WTC11 (cell line): Measurements from ENCODE around the gene MRPL33. TPM values are rescaled to one million over a fixed set of nuclear protein-coding genes. Genes with fewer than 3 reads are reported as not detected.

Experiments used
- ATAC-seq: fragments of 200-7000 bp; cut with Tn5 transposase; 2 replicates; pipeline ENCODE4 v1.10.0; 2021; ENCODE audit warnings: mild to moderate bottlenecking, moderate library complexity
- CTCF ChIA-PET: fragments of 300-600 bp; sonication (Branson Sonifier 250); formaldehyde crosslinking; loops from one replicate; lab custom pipeline; 2021; ENCODE audit warnings: antibody characterized with exemption; lab: Charles Lee
- POLR2A ChIA-PET: fragments of 350-600 bp; sonication (Branson Sonifier 250); formaldehyde crosslinking; loops from one replicate; lab custom pipeline; 2021; ENCODE audit warnings: antibody characterized with exemption; lab: Charles Lee
- DNase-seq: peaks from one replicate; pipeline ENCODE4 v3.0.0; 2021; ENCODE audit warnings: low spot score
- H3K27ac Mint-ChIP-seq: 2 replicates; pipeline ENCODE4 v1.8.0; 2021; ENCODE audit warnings: mixed read lengths
- H3K27me3 Mint-ChIP-seq: 2 replicates; pipeline ENCODE4 v1.8.0; 2021; ENCODE audit warnings: low read depth, mild to moderate bottlenecking, moderate library complexity, mixed read lengths
- H3K36me3 Mint-ChIP-seq: 2 replicates; pipeline ENCODE4 v1.8.0; 2021; ENCODE audit warnings: mixed read lengths
- H3K4me1 Mint-ChIP-seq: 2 replicates; pipeline ENCODE4 v1.8.0; 2022; ENCODE audit warnings: mixed read lengths
- H3K4me3 Mint-ChIP-seq: 2 replicates; pipeline ENCODE4 v1.8.0; 2021; ENCODE audit warnings: mild to moderate bottlenecking, moderate library complexity, mixed read lengths
- H3K9me3 Mint-ChIP-seq: 2 replicates; pipeline ENCODE4 v1.8.0; 2021; ENCODE audit warnings: mixed read lengths
- ARID4B ChIP-seq: sonication (generic); formaldehyde crosslinking; IDR thresholded peaks from 2 replicates; pipeline ENCODE4 v1.8.0; 2023; ENCODE audit warnings: missing genetic modification reagents, mild to moderate bottlenecking, borderline replicate concordance
- ATF1 ChIP-seq: sonication (generic); formaldehyde crosslinking; IDR thresholded peaks from 2 replicates; pipeline ENCODE4 v1.8.1; 2023; ENCODE audit warnings: mild to moderate bottlenecking, moderate library complexity, missing genetic modification reagents
- CREB1 ChIP-seq: sonication (generic); formaldehyde crosslinking; IDR thresholded peaks from 2 replicates; pipeline ENCODE4 v1.8.0; 2023; ENCODE audit warnings: mild to moderate bottlenecking, missing genetic modification reagents
- ETV6 ChIP-seq: sonication (generic); formaldehyde crosslinking; IDR thresholded peaks from 2 replicates; pipeline ENCODE4 v1.8.1; 2022; ENCODE audit warnings: mild to moderate bottlenecking, missing genetic modification reagents
- GABPB1 ChIP-seq: sonication (generic); formaldehyde crosslinking; IDR thresholded peaks from 2 replicates; pipeline ENCODE4 v1.8.1; 2023; ENCODE audit warnings: mild to moderate bottlenecking, missing genetic modification reagents
- HMGXB4 ChIP-seq: sonication (generic); formaldehyde crosslinking; IDR thresholded peaks from 2 replicates; pipeline ENCODE4 v1.8.1; 2023; ENCODE audit warnings: mild to moderate bottlenecking, moderate library complexity, missing genetic modification reagents
- IRF1 ChIP-seq: sonication (generic); formaldehyde crosslinking; IDR thresholded peaks from 2 replicates; pipeline ENCODE4 v1.8.0; 2023; ENCODE audit warnings: missing genetic modification reagents
- NFATC4 ChIP-seq: fragments of 250-450 bp; sonication (Bioruptor Pico); IDR thresholded peaks from 2 replicates; pipeline ENCODE4 v1.9.0; 2021; ENCODE audit warnings: mild to moderate bottlenecking
- NFE2L1 ChIP-seq: sonication (generic); formaldehyde crosslinking; IDR thresholded peaks from 2 replicates; pipeline ENCODE4 v1.8.1; 2023; ENCODE audit warnings: missing genetic modification reagents
- NFYB ChIP-seq: sonication (generic); formaldehyde crosslinking; conservative IDR thresholded peaks from 2 replicates; pipeline ENCODE4 v1.8.0; 2022; ENCODE audit warnings: low read depth, missing genetic modification reagents
- NR2C2 ChIP-seq: sonication (generic); formaldehyde crosslinking; IDR thresholded peaks from 2 replicates; pipeline ENCODE4 v1.8.0; 2022; ENCODE audit warnings: mild to moderate bottlenecking, missing genetic modification reagents
- NR3C1 ChIP-seq: sonication (generic); formaldehyde crosslinking; conservative IDR thresholded peaks from 2 replicates; pipeline ENCODE4 v1.8.1; 2023; ENCODE audit warnings: low read depth, mild to moderate bottlenecking, missing genetic modification reagents
- PRRX2 ChIP-seq: fragments of 250-450 bp; sonication (Bioruptor Pico); IDR thresholded peaks from 2 replicates; pipeline ENCODE4 v1.8.0; 2021; ENCODE audit warnings: mild to moderate bottlenecking
- RORB ChIP-seq: fragments of 250-450 bp; sonication (Bioruptor Pico); IDR thresholded peaks from 2 replicates; pipeline ENCODE4 v1.9.0; 2021; ENCODE audit warnings: mild to moderate bottlenecking
- SMAD3 ChIP-seq: sonication (generic); formaldehyde crosslinking; IDR thresholded peaks from 2 replicates; pipeline ENCODE4 v1.8.0; 2022; ENCODE audit warnings: missing genetic modification reagents, mild to moderate bottlenecking, borderline replicate concordance
- ZNF138 ChIP-seq: sonication (generic); formaldehyde crosslinking; conservative IDR thresholded peaks from 2 replicates; pipeline ENCODE4 v1.8.1; 2022; ENCODE audit warnings: mild to moderate bottlenecking, moderate library complexity, missing genetic modification reagents
- ZNF219 ChIP-seq: sonication (generic); formaldehyde crosslinking; IDR thresholded peaks from 2 replicates; pipeline ENCODE4 v1.8.0; 2023; ENCODE audit warnings: missing genetic modification reagents, mild to moderate bottlenecking, borderline replicate concordance
- ZNF232 ChIP-seq: sonication (generic); formaldehyde crosslinking; IDR thresholded peaks from 2 replicates; pipeline ENCODE4 v1.8.0; 2022; ENCODE audit warnings: mild to moderate bottlenecking, missing genetic modification reagents
- ZNF317 ChIP-seq: sonication (generic); formaldehyde crosslinking; IDR thresholded peaks from 2 replicates; pipeline ENCODE4 v1.8.1; 2023; ENCODE audit warnings: low read depth, mild to moderate bottlenecking, moderate library complexity, missing genetic modification reagents, borderline replicate concordance
- ZNF416 ChIP-seq: fragments of 250-450 bp; sonication (Bioruptor Pico); IDR thresholded peaks from 2 replicates; pipeline ENCODE4 v1.9.0; 2021; ENCODE audit warnings: mild to moderate bottlenecking, inconsistent platforms
- ZNF423 ChIP-seq: fragments of 250-450 bp; sonication (Bioruptor Pico); IDR thresholded peaks from 2 replicates; pipeline ENCODE4 v2.1.2; 2022; ENCODE audit warnings: mild to moderate bottlenecking, moderate library complexity
- ZNF671 ChIP-seq: fragments of 250-450 bp; sonication (Bioruptor Pico); IDR thresholded peaks from 2 replicates; pipeline ENCODE4 v1.8.0; 2021; ENCODE audit warnings: mild to moderate bottlenecking
- total RNA-seq: library from RNA; stranded (reverse); gene quantifications from 3 replicates; pipeline ENCODE4 v1.2.3, GENCODE V29; 2021
- TF ChIP-seq, protein P1 (sequence below): fragments of 250-450 bp; sonication (Bioruptor Pico); IDR thresholded peaks from 2 replicates; pipeline ENCODE4 v1.9.0; 2021; ENCODE audit warnings: mild to moderate bottlenecking

The MRPL33 gene
- total RNA-seq, 1 experiment from 2014 or later: 52.5 TPM

GRCh38 chr2:27751377-27751776, 20.1 kb upstream of the MRPL33 start:
- ChIA-PET POLR2A (interaction anchor here (0.6 kb wide), 3 partner anchors 23 to 1718 kb away, joined by 4 to 7 read pairs (median 5); no protein-coding TSS in a partner anchor), CTCF (interaction anchor here (0.6 to 4.8 kb wide), 4 partner anchors 28 to 130 kb away, joined by 3 to 72 read pairs (median 8); no protein-coding TSS in a partner anchor)
- ATAC-seq: no peak
- H3K4me3 Mint-ChIP-seq: no peak overlapping the region
- no peak for DNase-seq
- no peak overlapping the region for H3K27ac Mint-ChIP-seq
- TF ChIP-seq, protein P1, sequence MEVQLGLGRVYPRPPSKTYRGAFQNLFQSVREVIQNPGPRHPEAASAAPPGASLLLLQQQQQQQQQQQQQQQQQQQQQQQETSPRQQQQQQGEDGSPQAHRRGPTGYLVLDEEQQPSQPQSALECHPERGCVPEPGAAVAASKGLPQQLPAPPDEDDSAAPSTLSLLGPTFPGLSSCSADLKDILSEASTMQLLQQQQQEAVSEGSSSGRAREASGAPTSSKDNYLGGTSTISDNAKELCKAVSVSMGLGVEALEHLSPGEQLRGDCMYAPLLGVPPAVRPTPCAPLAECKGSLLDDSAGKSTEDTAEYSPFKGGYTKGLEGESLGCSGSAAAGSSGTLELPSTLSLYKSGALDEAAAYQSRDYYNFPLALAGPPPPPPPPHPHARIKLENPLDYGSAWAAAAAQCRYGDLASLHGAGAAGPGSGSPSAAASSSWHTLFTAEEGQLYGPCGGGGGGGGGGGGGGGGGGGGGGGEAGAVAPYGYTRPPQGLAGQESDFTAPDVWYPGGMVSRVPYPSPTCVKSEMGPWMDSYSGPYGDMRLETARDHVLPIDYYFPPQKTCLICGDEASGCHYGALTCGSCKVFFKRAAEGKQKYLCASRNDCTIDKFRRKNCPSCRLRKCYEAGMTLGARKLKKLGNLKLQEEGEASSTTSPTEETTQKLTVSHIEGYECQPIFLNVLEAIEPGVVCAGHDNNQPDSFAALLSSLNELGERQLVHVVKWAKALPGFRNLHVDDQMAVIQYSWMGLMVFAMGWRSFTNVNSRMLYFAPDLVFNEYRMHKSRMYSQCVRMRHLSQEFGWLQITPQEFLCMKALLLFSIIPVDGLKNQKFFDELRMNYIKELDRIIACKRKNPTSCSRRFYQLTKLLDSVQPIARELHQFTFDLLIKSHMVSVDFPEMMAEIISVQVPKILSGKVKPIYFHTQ: no peak
- TF ChIP-seq NFYB (CRISPR knock-in tag) (no peak), PRRX2 (CRISPR knock-in tag) (no peak), ZNF317 (no peak), ZNF219 (no peak), ZNF423 (no peak), NR3C1 (CRISPR knock-in tag) (no peak), NR2C2 (CRISPR knock-in tag) (no peak), NFE2L1 (CRISPR knock-in tag) (no peak), ZNF671 (CRISPR knock-in tag) (no peak), ATF1 (CRISPR knock-in tag) (no peak)
- H3K36me3 Mint-ChIP-seq: peaks cover 4% of the 10 kb centered on the region
- peaks cover 16% of the 10 kb centered on the region for H3K9me3 Mint-ChIP-seq
- peaks cover 25% of the 10 kb centered on the region for H3K4me1 Mint-ChIP-seq
- peaks cover 15% of the 10 kb centered on the region for H3K27me3 Mint-ChIP-seq

DNA sequence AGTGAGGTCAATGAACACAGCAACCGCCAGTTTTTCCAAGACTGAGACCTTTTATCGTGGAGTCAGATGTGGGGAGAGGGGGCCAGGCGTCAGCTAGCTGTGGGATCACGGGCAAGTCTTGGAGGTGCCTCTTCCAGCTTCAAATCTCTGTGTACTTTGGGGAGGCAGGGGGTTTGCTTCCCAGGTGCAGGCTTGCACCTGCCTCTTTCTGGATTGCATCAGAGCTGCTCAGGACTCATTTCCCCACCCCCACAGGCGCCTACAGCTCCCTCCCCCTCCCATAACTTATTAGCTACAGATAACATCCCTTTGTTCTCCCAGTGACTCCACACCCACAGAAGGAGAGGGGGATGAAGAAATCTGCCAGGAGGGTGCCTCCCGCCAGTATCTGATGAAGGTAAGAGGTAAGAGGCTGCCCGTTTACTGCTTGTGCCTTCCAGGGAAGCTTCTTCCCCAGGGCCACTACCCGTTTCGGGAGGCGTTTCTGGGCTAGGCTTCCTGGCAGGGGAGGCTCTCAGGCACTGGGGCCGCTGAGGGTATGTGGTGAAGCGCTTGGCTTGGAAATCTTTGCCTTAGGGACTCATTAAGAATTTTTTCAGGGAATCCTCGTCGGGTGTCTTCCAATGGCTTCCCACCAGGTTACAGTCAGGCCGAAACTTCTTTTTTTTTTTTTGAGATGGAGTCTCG, 18.8 kb upstream of the MRPL33 start:
- H3K9me3 Mint-ChIP-seq: peaks cover 16% of the 10 kb centered on the region
- H3K27me3 Mint-ChIP-seq: peaks cover 12% of the 10 kb centered on the region
- H3K36me3 Mint-ChIP-seq: peaks cover 7% of the 10 kb centered on the region
- H3K4me1 Mint-ChIP-seq: peaks cover 25% of the 10 kb centered on the region
- TF ChIP-seq GABPB1 (peak; percentile 96), CREB1 (CRISPR knock-in tag) (no peak)
- peak overlapping the region; percentile 75 for H3K4me3 Mint-ChIP-seq
- POLR2A ChIA-PET: interaction anchor here (0.6 to 2.1 kb wide), 23 partner anchors 11 to 1168 kb away, joined by 3 to 15 read pairs (median 4); partner anchors contain the start of genes BABAM2, MRPL33 and RBKS
- CTCF ChIA-PET: interaction anchor here (0.6 to 4.8 kb wide), 19 partner anchors 11 to 741 kb away, joined by 3 to 72 read pairs (median 4); partner anchors contain the start of genes FOSL2, RBKS and SUPT7L
- H3K27ac Mint-ChIP-seq: peak overlapping the region; percentile 85
- ATAC-seq (peak; percentile 57), DNase-seq (peak; percentile 56)

DNA sequence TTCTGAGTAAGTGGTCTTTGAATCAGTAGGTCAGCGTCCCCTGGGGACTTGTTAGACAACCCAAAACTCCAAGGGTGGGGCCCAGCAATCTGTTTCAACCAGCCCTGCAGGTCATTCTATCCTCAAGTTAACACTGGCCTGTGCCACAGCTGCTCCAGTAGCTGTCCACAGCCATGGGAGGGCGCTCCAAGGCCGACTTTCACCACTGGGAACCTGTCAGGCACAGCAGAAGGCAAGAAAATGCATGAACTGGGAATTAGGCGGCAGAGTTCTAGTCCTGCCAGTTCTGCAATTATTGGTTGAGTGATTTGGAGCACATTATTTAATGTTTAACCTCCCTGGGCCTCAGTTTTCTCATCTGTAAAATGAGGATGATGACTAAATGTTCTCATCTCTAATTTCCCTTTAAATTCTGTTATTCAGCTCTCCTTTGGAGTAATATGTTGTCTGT, 17.4 kb upstream of the MRPL33 start:
- Mint-ChIP-seq H3K27me3 (no peaks in the 10 kb centered on the region), H3K4me3 (peak overlapping the region; percentile 75; the same call in 1 of the 2 replicates), H3K4me1 (peaks cover 25% of the 10 kb centered on the region), H3K9me3 (peaks cover 6% of the 10 kb centered on the region; the same call in 1 of the 2 replicates), H3K36me3 (peaks cover 2% of the 10 kb centered on the region; the same call in 1 of the 2 replicates), H3K27ac (no peak overlapping the region)
- DNase-seq: peak; percentile 93
- POLR2A ChIA-PET: interaction anchor here (0.6 to 2.1 kb wide), 4 partner anchors 18 to 642 kb away, joined by 3 to 15 read pairs (median 8); no protein-coding TSS in a partner anchor
- CTCF ChIA-PET: interaction anchor here (0.7 to 4.8 kb wide), 17 partner anchors 9 to 735 kb away, joined by 3 to 72 read pairs (median 4); partner anchors contain the start of gene RBKS
- ATAC-seq: peak; percentile 87
- 0 out of 2 replicates have a peak, but pooled peaks have one; percentile 34 for TF ChIP-seq HMGXB4
- no peak for TF ChIP-seq RORB (CRISPR knock-in tag)
- no peak for TF ChIP-seq ZNF138 (CRISPR knock-in tag)
- TF ChIP-seq ZNF232 (CRISPR knock-in tag): no peak
- 0 out of 2 replicates have a peak, but pooled peaks have one; percentile 31 for TF ChIP-seq ETV6 (CRISPR knock-in tag)
- peak; percentile 52; the same call in 1 of the 2 replicates for TF ChIP-seq GABPB1
- TF ChIP-seq SMAD3: no peak
- no peak for TF ChIP-seq NR3C1 (CRISPR knock-in tag)
- TF ChIP-seq ARID4B (CRISPR knock-in tag): no peak
- no peak for TF ChIP-seq NFATC4 (CRISPR knock-in tag)
- no peak for TF ChIP-seq IRF1 (CRISPR knock-in tag)
- TF ChIP-seq ZNF416 (CRISPR knock-in tag): no peak
